K562 (cell line): ENCODE results near the gene RAD54L. TPM values are rescaled to one million over a fixed set of nuclear protein-coding genes. Genes with fewer than 3 reads are reported as not detected.
A peak's percentile ranks its signal among the peaks of the same experiment; 100 is the strongest.

Source experiments
- BHLHE40 ChIP-seq: IDR thresholded peaks from 2 replicates; pipeline ENCODE4 v1.6.1; 2011; ENCODE audit warnings: low read length, improper control_type of control experiment
- CREBBP ChIP-seq: IDR thresholded peaks from one replicate; pipeline ENCODE4 v1.6.1; 2012; ENCODE audit warnings: low read depth, mild to moderate bottlenecking, control low read depth, inconsistent platforms, low read length
- ID3 ChIP-seq, 2 experiments: fragments of 250-450 bp in 1 of 2; fragments of 450-650 bp in 1 of 2; sonication (Bioruptor Pico) in 1 of 2; IDR thresholded peaks; 2 replicates each; pipeline versions ENCODE4 v1.6.1 to v1.8.0; 2016 to 2021; ENCODE audit warnings: mild to moderate bottlenecking in 2 of 2, moderate library complexity in 2 of 2, missing compliant biosample characterization in 1 of 2, missing genetic modification characterization in 1 of 2
- IRF2 ChIP-seq: sonication (generic); formaldehyde crosslinking; IDR thresholded peaks from 2 replicates; pipeline ENCODE4 v1.8.1; 2022; ENCODE audit warnings: mild to moderate bottlenecking, missing genetic modification reagents
- KAT2B ChIP-seq: IDR thresholded peaks from one replicate; pipeline ENCODE4 v1.6.1; 2012; ENCODE audit warnings: low read depth, mild to moderate bottlenecking, control low read depth, inconsistent platforms, low read length, moderate library complexity
- KDM5B ChIP-seq: fragments of 200-600 bp; sonication (generic); IDR thresholded peaks from 2 replicates; pipeline ENCODE4 v1.6.1; 2012; ENCODE audit warnings: low read depth, mild to moderate bottlenecking, moderate library complexity, low read length, control low read depth, inconsistent platforms; ENCODE audit not compliant: insufficient replicate concordance
- NFE2 ChIP-seq: IDR thresholded peaks from 2 replicates; pipeline ENCODE4 v1.6.1; 2014; ENCODE audit warnings: antibody characterized with exemption, low read depth
- PML ChIP-seq: IDR thresholded peaks from 2 replicates; pipeline ENCODE4 v1.6.1; 2012; ENCODE audit warnings: low read length, inconsistent platforms
- RREB1 ChIP-seq: fragments of 250-450 bp; sonication (Bioruptor Pico); IDR thresholded peaks from 2 replicates; pipeline ENCODE4 v1.4.0; 2020
- SRSF7 ChIP-seq: fragments of 200-400 bp; formaldehyde crosslinking; optimal IDR thresholded peaks from 2 replicates; pipeline ENCODE3; 2017; ENCODE audit warnings: mild to moderate bottlenecking, low read depth, low read length
- STAT5B ChIP-seq: fragments of 250-450 bp; sonication (Bioruptor Pico); IDR thresholded peaks from 2 replicates; pipeline ENCODE4 v1.8.0; 2021; ENCODE audit warnings: mild to moderate bottlenecking, inconsistent platforms
- TCF15 ChIP-seq: fragments of 250-450 bp; sonication (Bioruptor Pico); IDR thresholded peaks from 2 replicates; pipeline ENCODE4 v1.8.0; 2022; ENCODE audit warnings: moderate library complexity, mild to moderate bottlenecking, inconsistent platforms
- ZFPM2 ChIP-seq: fragments of 250-450 bp; sonication (Bioruptor Pico); IDR thresholded peaks from 2 replicates; pipeline ENCODE4 v1.5.1; 2022; ENCODE audit warnings: mild to moderate bottlenecking
- ZNF140 ChIP-seq: fragments of 250-450 bp; sonication (Bioruptor Pico); IDR thresholded peaks from 2 replicates; pipeline ENCODE4 v1.8.0; 2021; ENCODE audit warnings: moderate library complexity, mild to moderate bottlenecking, inconsistent platforms
- ZNF224 ChIP-seq: sonication (generic); formaldehyde crosslinking; IDR thresholded peaks from 2 replicates; pipeline ENCODE4 v1.8.0; 2022; ENCODE audit warnings: mild to moderate bottlenecking, missing genetic modification reagents
- ZNF444 ChIP-seq: fragments of 250-450 bp; sonication (Bioruptor Pico); IDR thresholded peaks from 2 replicates; pipeline ENCODE4 v1.4.0; 2020; ENCODE audit warnings: mild to moderate bottlenecking, moderate library complexity
- ZNF655 ChIP-seq: fragments of 250-450 bp; sonication (Bioruptor Pico); IDR thresholded peaks from 2 replicates; pipeline ENCODE4 v1.5.0; 2021
- polyA plus RNA-seq, 8 experiments: library from polyadenylated mRNA; depleted of rRNA in 4 of 8; stranded (reverse) in 5 of 8; unstranded in 3 of 8; fragments of >200 nt; fragmentation: Nextera tagmentation in 2 of 8; fragmentation: Illumina TruSeq in 1 of 8; extraction: Ambion mirVana in 2 of 8; extraction: Trizol in 1 of 8; gene quantifications; 2 replicates each; pipeline versions ENCODE4 v1.2.1 to v1.2.3, GENCODE V29; 2011 to 2014; ENCODE audit warnings: inconsistent platforms in 1 of 8, missing spikeins in 1 of 8
- total RNA-seq, 7 experiments: library from RNA; depleted of rRNA in 6 of 7; stranded (reverse); fragments of >200 nt in 6 of 7; fragmentation: Illumina TruSeq in 2 of 7; extraction: Trizol in 2 of 7; gene quantifications; 2 replicates each; pipeline versions ENCODE4 v1.2.1 to v1.2.3, GENCODE V29; 2011 to 2021; ENCODE audit warnings: low replicate concordance in 1 of 7
- TF ChIP-seq, protein P1 (sequence below): fragments of 450-650 bp; IDR thresholded peaks from 2 replicates; pipeline ENCODE4 v1.6.1; 2016; ENCODE audit warnings: low read depth, mild to moderate bottlenecking, moderate library complexity
- TF ChIP-seq, protein P2 (sequence below): fragments of 250-450 bp; sonication (Bioruptor Pico); IDR thresholded peaks from 2 replicates; pipeline ENCODE4 v1.8.0; 2021; ENCODE audit warnings: moderate library complexity, mild to moderate bottlenecking, inconsistent platforms

The RAD54L gene
- total and polyA plus RNA-seq, 9 of the 15 experiments (the other 6 are each of a cell fraction or from before 2014, with no cell fraction given): 17.9 to 92.3 (median 37.5) TPM

- TF ChIP-seq ZNF655 (CRISPR knock-in tag) (no peak), ID3 (CRISPR knock-in tag; IDR thresholded peaks at IDR 0.05) (no peak), ID3 (tag; IDR thresholded peaks at IDR 0.05) (peak; percentile 92), SRSF7 (no peak), KDM5B (peak; percentile 94), NFE2 (no peak; the same call in 1 of the 2 replicates), ZNF140 (no peak), ZNF444 (no peak), ZFPM2 (CRISPR knock-in tag) (no peak), RREB1 (CRISPR knock-in tag) (no peak), STAT5B (CRISPR knock-in tag) (no peak), PML (peak; percentile 55), IRF2 (CRISPR knock-in tag) (no peak; the same call in 1 of the 2 replicates), ZNF224 (CRISPR knock-in tag) (no peak), TCF15 (CRISPR knock-in tag) (no peak), BHLHE40 (peak; percentile 94), CREBBP (no peak), KAT2B (no peak)
- TF ChIP-seq, protein P1, sequence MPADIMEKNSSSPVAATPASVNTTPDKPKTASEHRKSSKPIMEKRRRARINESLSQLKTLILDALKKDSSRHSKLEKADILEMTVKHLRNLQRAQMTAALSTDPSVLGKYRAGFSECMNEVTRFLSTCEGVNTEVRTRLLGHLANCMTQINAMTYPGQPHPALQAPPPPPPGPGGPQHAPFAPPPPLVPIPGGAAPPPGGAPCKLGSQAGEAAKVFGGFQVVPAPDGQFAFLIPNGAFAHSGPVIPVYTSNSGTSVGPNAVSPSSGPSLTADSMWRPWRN: peak; percentile 59
- TF ChIP-seq, protein P2, sequence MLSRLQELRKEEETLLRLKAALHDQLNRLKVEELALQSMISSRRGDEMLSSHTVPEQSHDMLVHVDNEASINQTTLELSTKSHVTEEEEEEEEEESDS (CRISPR knock-in tag): no peak
Observed at GRCh38 chr1:46303038-46303871, 55.7 kb downstream of the RAD54L start, which contains the start of the genes LRRC41 and UQCRH (continued).
